K562 (cell line): Measurements from ENCODE around the gene HOXD12.

ENCODE experiments used
- MAFG ChIP-seq: fragments of 450-650 bp; conservative IDR thresholded peaks from 2 replicates; pipeline ENCODE4 v1.6.1; 2016; ENCODE audit warnings: missing genetic modification characterization, missing compliant biosample characterization
- PHB2 ChIP-seq: fragments of 450-650 bp; IDR thresholded peaks from 2 replicates; pipeline ENCODE4 v1.6.1; 2017; ENCODE audit warnings: low read depth
- TEAD4 ChIP-seq, 2 experiments: sonication (generic) in 1 of 2; formaldehyde crosslinking in 1 of 2; IDR thresholded peaks; 2 replicates each; pipeline versions ENCODE4 v1.6.1 to v1.8.0; 2012 to 2022; ENCODE audit warnings: borderline replicate concordance in 1 of 2, inconsistent platforms in 1 of 2, low read length in 1 of 2, mild to moderate bottlenecking in 1 of 2, missing genetic modification reagents in 1 of 2
- ZNF239 ChIP-seq: fragments of 250-450 bp; sonication (Bioruptor Pico); IDR thresholded peaks from 2 replicates; pipeline ENCODE4 v1.4.0; 2020; ENCODE audit warnings: mild to moderate bottlenecking
- TF ChIP-seq, protein P1 (sequence below), 2 experiments: fragments of 450-650 bp in 1 of 2; IDR thresholded peaks; 2 replicates each; pipeline ENCODE4 v1.6.1; 2011 to 2017; ENCODE audit warnings: low read depth in 2 of 2, antibody characterized with exemption in 1 of 2, borderline replicate concordance in 1 of 2, low read length in 1 of 2, mild to moderate bottlenecking in 1 of 2, mixed read lengths in 1 of 2; ENCODE audit not compliant: control insufficient read depth in 1 of 2

DNA sequence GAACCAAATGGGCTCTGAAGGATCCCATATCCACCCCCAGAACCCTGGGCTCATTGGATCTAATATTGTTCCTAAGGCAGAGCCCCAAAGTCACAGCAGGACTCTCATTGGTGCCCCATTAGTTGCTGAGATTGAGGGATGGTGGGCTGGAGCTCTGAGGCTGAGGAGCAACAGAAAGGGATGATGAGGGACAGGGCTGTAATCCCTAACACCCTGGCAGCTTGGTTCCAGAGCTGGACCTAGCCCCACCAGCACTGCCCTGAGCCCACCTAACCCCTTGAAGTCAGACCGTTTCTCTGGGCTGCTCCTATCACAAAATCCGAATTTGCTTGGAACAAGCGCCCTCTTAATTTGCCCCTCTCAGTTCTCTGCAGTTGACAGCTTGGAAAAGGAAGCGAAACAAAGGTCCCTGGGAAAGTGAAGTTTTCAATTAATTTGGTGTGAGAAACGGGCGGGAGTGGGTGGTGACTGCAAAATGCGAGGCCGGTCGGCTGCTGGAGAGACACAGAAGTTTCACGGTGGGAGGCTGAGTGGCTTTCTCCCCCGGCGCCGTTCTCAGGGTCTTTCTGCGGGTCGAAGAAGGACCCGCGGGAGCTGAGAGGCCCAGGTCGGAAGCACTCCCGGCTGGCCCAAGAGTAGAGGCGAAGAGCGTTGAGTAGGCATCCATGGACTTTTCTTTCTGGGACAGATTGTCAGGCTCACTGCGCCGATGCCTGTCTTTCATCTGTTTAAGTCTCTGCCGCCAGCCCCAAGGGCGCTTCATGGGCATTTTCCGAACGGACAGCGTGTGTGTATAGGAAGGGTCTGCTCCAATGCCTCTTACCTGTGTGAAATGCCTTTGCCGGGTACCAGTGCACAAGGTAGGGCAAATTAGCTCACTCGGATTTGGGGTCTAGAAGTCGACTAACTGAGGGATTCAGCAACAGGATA, 8.0 kb upstream of the HOXD12 start:
- no peak for TF ChIP-seq TEAD4 (IDR thresholded peaks at IDR 0.05; ENCODE audit: low read length)
- no peak for TF ChIP-seq TEAD4 (CRISPR knock-in tag; IDR thresholded peaks at IDR 0.05; ENCODE audit: borderline replicate concordance)
- TF ChIP-seq, protein P1, sequence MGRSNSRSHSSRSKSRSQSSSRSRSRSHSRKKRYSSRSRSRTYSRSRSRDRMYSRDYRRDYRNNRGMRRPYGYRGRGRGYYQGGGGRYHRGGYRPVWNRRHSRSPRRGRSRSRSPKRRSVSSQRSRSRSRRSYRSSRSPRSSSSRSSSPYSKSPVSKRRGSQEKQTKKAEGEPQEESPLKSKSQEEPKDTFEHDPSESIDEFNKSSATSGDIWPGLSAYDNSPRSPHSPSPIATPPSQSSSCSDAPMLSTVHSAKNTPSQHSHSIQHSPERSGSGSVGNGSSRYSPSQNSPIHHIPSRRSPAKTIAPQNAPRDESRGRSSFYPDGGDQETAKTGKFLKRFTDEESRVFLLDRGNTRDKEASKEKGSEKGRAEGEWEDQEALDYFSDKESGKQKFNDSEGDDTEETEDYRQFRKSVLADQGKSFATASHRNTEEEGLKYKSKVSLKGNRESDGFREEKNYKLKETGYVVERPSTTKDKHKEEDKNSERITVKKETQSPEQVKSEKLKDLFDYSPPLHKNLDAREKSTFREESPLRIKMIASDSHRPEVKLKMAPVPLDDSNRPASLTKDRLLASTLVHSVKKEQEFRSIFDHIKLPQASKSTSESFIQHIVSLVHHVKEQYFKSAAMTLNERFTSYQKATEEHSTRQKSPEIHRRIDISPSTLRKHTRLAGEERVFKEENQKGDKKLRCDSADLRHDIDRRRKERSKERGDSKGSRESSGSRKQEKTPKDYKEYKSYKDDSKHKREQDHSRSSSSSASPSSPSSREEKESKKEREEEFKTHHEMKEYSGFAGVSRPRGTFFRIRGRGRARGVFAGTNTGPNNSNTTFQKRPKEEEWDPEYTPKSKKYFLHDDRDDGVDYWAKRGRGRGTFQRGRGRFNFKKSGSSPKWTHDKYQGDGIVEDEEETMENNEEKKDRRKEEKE (IDR thresholded peaks at IDR 0.05; ENCODE audit: borderline replicate concordance in 1 of 2, control insufficient read depth in 1 of 2, low read depth in 2 of 2, low read length in 1 of 2) = no peak
- TF ChIP-seq MAFG = no peak
- no peak for TF ChIP-seq ZNF239
- TF ChIP-seq PHB2 = no peak
